Sigmoid colon (tissue), 7 donors: ENCODE results near the gene PRICKLE1. TPM values are rescaled to one million over a fixed set of nuclear protein-coding genes. Genes with fewer than 3 reads are reported as not detected.

ENCODE experiments used
- DNase-seq: peaks from one replicate; pipeline ENCODE4 v3.0.0-alpha.2; 2019
- H3K27ac ChIP-seq, 4 donors: fragments of 200-600 bp; sonication (generic); one replicate each; pipeline ENCODE4 v1.5.1; 2016 to 2019; ENCODE audit warnings: mild to moderate bottlenecking in 1 of 4
- H3K27me3 ChIP-seq, 3 donors: fragments of 200-600 bp; sonication (generic); one replicate each; pipeline ENCODE4 v1.5.1; 2019; ENCODE audit warnings: mild to moderate bottlenecking in 1 of 3
- H3K36me3 ChIP-seq, 4 donors: fragments of 200-600 bp; sonication (generic); one replicate each; pipeline ENCODE4 v1.5.1; 2016 to 2019
- H3K4me1 ChIP-seq, 4 donors: fragments of 200-600 bp; sonication (generic); one replicate each; pipeline ENCODE4 v1.5.1; 2017 to 2019
- H3K4me3 ChIP-seq, 4 donors: fragments of 200-600 bp; sonication (generic); one replicate each; pipeline ENCODE4 v1.5.1; 2017 to 2019; ENCODE audit warnings: mild to moderate bottlenecking in 2 of 4, moderate library complexity in 1 of 4
- H3K9me3 ChIP-seq, 4 donors: fragments of 200-600 bp in 3 of 4; sonication (generic) in 3 of 4; one replicate each; pipeline versions ENCODE4 v1.5.1 to v1.6.1; 2013 to 2019
- CTCF ChIP-seq, 4 experiments: fragments of 450-650 bp in 3 of 4; fragments of 200-600 bp in 1 of 4; IDR thresholded peaks; one replicate each; pipeline ENCODE4 v1.5.1; 2016 to 2019; ENCODE audit warnings: antibody characterized with exemption in 4 of 4, mild to moderate bottlenecking in 3 of 4, moderate library complexity in 2 of 4
- EP300 ChIP-seq, 4 donors: sonication (generic); formaldehyde crosslinking; IDR thresholded peaks; one replicate each; pipeline ENCODE4 v1.6.1; 2017; ENCODE audit warnings: antibody characterized with exemption in 4 of 4
- POLR2A ChIP-seq, 2 donors: fragments of 450-650 bp; IDR thresholded peaks; one replicate each; pipeline ENCODE4 v1.6.1; 2016; ENCODE audit warnings: antibody characterized with exemption in 2 of 2, mild to moderate bottlenecking in 2 of 2, moderate library complexity in 2 of 2
- POLR2AphosphoS5 ChIP-seq, 4 donors: sonication (generic); formaldehyde crosslinking; IDR thresholded peaks; one replicate each; pipeline ENCODE4 v1.6.1; 2017; ENCODE audit warnings: antibody characterized with exemption in 4 of 4
- WGBS, 2 donors: extraction: QIAGEN DNeasy Blood & Tissue Kit; methylation state at CpG; one replicate each; pipeline ENCODE4 v1.1.7; 2013; 5-methylcytosine and 5-hydroxymethylcytosine counted together
- intact Hi-C: fragments of 100-400 bp; cut with DNase I; formaldehyde crosslinking; loops from one replicate; pipeline ENCODE4 v1.15.1; 2023
- polyA plus RNA-seq, 3 donors: library from polyadenylated mRNA; stranded (reverse); fragments of 200-250 nt; gene quantifications; one replicate each; pipeline ENCODE4 v1.2.3, GENCODE V29; 2013
- total RNA-seq, 4 donors: library from RNA; depleted of rRNA; stranded (reverse); fragments of >200 nt; gene quantifications; one replicate each; pipeline ENCODE4 v1.1.0, GENCODE V29; 2016
- donor health status: healthy with polysubstance abuse.
- donor health status: Bipolar disorder and iron deficiency.
- donor health status: healthy.

PRICKLE1 gene
- total and polyA plus RNA-seq, 7 donors = 0.46 to 12.4 (median 7.8) TPM

- no peaks in the 10 kb centered on the region for H3K4me1 ChIP-seq
- H3K36me3 ChIP-seq = no peaks in the 10 kb centered on the region
- H3K9me3 ChIP-seq = no peaks in the 10 kb centered on the region
- DNase-seq = no peak
- TF ChIP-seq POLR2AphosphoS5 (IDR thresholded peaks at IDR 0.05) = no peak
- TF ChIP-seq CTCF (IDR thresholded peaks at IDR 0.05) = no peak
- no peak for TF ChIP-seq EP300 (IDR thresholded peaks at IDR 0.05)
- TF ChIP-seq POLR2A (IDR thresholded peaks at IDR 0.05) = no peak
- no peak overlapping the region for H3K4me3 ChIP-seq
- no peaks in the 10 kb centered on the region for H3K27me3 ChIP-seq
- H3K27ac ChIP-seq = no peak overlapping the region
- WGBS, 2 donors = 95 to 97% methylated on average over 4 of the region's 4 CpGs
- intact Hi-C loops = no loop called here
Measured at GRCh38 chr12:42495244-42495643, 94.3 kb downstream of the PRICKLE1 start.

- intact Hi-C loops = no loop called here
- no peaks in the 10 kb centered on the region for H3K36me3 ChIP-seq
- H3K9me3 ChIP-seq = no peaks in the 10 kb centered on the region
- H3K27me3 ChIP-seq = no peaks in the 10 kb centered on the region
- no peaks in the 10 kb centered on the region for H3K4me1 ChIP-seq
- H3K27ac ChIP-seq = no peak overlapping the region
- 67 to 72% methylated on average over 1 of the region's 1 CpG for WGBS, 2 donors
- H3K4me3 ChIP-seq = no peak overlapping the region
- TF ChIP-seq CTCF (IDR thresholded peaks at IDR 0.05) (no peak), EP300 (IDR thresholded peaks at IDR 0.05) (no peak), POLR2AphosphoS5 (IDR thresholded peaks at IDR 0.05) (no peak), POLR2A (IDR thresholded peaks at IDR 0.05) (no peak)
- DNase-seq = no peak
Measured at GRCh38 chr12:42492267-42492666, 97.3 kb downstream of the PRICKLE1 start.

GRCh38 chr12:42490261-42490842 is 99.2 kb downstream of the PRICKLE1 start:
- WGBS, 2 donors = 93 to 94% methylated on average over 5 of the region's 5 CpGs
- TF ChIP-seq EP300 (IDR thresholded peaks at IDR 0.05) (no peak), POLR2A (IDR thresholded peaks at IDR 0.05) (no peak), POLR2AphosphoS5 (IDR thresholded peaks at IDR 0.05) (no peak)
- H3K27me3 ChIP-seq = no peaks in the 10 kb centered on the region
- no peaks in the 10 kb centered on the region for H3K36me3 ChIP-seq
- H3K4me3 ChIP-seq = no peak overlapping the region
- no peak for DNase-seq
- no peak overlapping the region for H3K27ac ChIP-seq
- intact Hi-C loops = no loop called here
- no peaks in the 10 kb centered on the region for H3K4me1 ChIP-seq
- no peaks in the 10 kb centered on the region for H3K9me3 ChIP-seq

- Histone ChIP-seq H3K27me3 (no peaks in the 10 kb centered on the region), H3K27ac (no peak overlapping the region), H3K36me3 (no peaks in the 10 kb centered on the region), H3K9me3 (no peaks in the 10 kb centered on the region), H3K4me1 (peaks cover 0 to 22% (median 11%) of the 10 kb centered on the region in 4 donors), H3K4me3 (no peak overlapping the region)
- 64 to 84% methylated on average over 2 of the region's 2 CpGs for WGBS, 2 donors
- no peak for DNase-seq
- intact Hi-C loops = loop anchor here (10.0 kb wide), 1 partner anchor 252 kb away; the partner anchor contains the start of gene YAF2
- TF ChIP-seq EP300 (IDR thresholded peaks at IDR 0.05) = no peak
- TF ChIP-seq POLR2AphosphoS5 (IDR thresholded peaks at IDR 0.05) = no peak
- TF ChIP-seq CTCF (IDR thresholded peaks at IDR 0.05) = no peak
- no peak for TF ChIP-seq POLR2A (IDR thresholded peaks at IDR 0.05)
Measured at GRCh38 chr12:42486407-42486806, 103.1 kb downstream of the PRICKLE1 start.

GRCh38 chr12:42485823-42486222 is 103.7 kb downstream of the PRICKLE1 start:
- TF ChIP-seq CTCF (IDR thresholded peaks at IDR 0.05) = no peak
- peaks cover 0 to 28% (median 11%) of the 10 kb centered on the region in 4 donors for H3K4me1 ChIP-seq
- H3K27me3 ChIP-seq = no peaks in the 10 kb centered on the region
- intact Hi-C loops = loop anchor here (10.0 kb wide), 1 partner anchor 251 kb away; the partner anchor contains the start of gene YAF2
- DNase-seq = no peak
- no peaks in the 10 kb centered on the region for H3K36me3 ChIP-seq
- H3K27ac ChIP-seq = no peak overlapping the region
- WGBS, 2 donors = 58 to 91% methylated on average over 3 of the region's 3 CpGs
- no peaks in the 10 kb centered on the region for H3K9me3 ChIP-seq
- H3K4me3 ChIP-seq = no peak overlapping the region
